HCT116 (cell line): ENCODE results near the gene ENPP3. TPM values are rescaled to one million over a fixed set of nuclear protein-coding genes. Genes with fewer than 3 reads are reported as not detected.

ENCODE experiments used
- ATAC-seq: fragments of 200-7000 bp; cut with Tn5 transposase; 2 replicates; pipeline ENCODE4 v1.9.1; 2020; ENCODE audit warnings: mild to moderate bottlenecking, moderate library complexity
- BruUV-seq: library from RNA; stranded (reverse); fragments of 400-500 nt; replicated peaks from 2 replicates; lab custom pipeline; 2021; lab: Mats Ljungman, UMichigan
- CTCF ChIA-PET: fragments of 300-600 bp; sonication (Branson Sonifier 250); formaldehyde crosslinking; loops from one replicate; lab custom pipeline; 2021; ENCODE audit warnings: antibody characterized with exemption; lab: Charles Lee
- POLR2A ChIA-PET: fragments of 300-600, 350-600 bp; sonication (Branson Sonifier 250); formaldehyde crosslinking; loops from one replicate; lab custom pipeline; 2021; ENCODE audit warnings: antibody characterized with exemption; lab: Charles Lee
- RAD21 ChIA-PET, 2 experiments: fragments of 300-600 bp; sonication (Branson Sonifier 250); formaldehyde crosslinking; loops; one replicate each; lab custom pipeline; 2023; ENCODE audit warnings: low total read pairs in 2 of 2; ENCODE audit not compliant: uncharacterized antibody in 2 of 2, unreplicated experiment in 2 of 2, low non-redundant PET in 1 of 2; lab: Charles Lee
- DNase-seq: peaks from one replicate; pipeline ENCODE4 v3.0.0-alpha.2; 2010; ENCODE audit warnings: low read depth, low spot score
- H2AFZ ChIP-seq: fragments of 200-600 bp; shearing (Covaris generic), sonication (generic); 2 replicates; pipeline ENCODE4 v1.6.1; 2017; ENCODE audit warnings: low read depth, mixed run types, mixed read lengths, antibody characterized with exemption, low read length; ENCODE audit not compliant: poor library complexity, severe bottlenecking
- H3K27ac ChIP-seq: 2 replicates; pipeline ENCODE4 v1.5.1; 2012; ENCODE audit warnings: low read depth, low read length
- H3K27me3 ChIP-seq: fragments of 200-600 bp; sonication (generic); 2 replicates; pipeline ENCODE4 v1.6.1; 2016; ENCODE audit warnings: mixed run types, low read length, mixed read lengths; ENCODE audit not compliant: insufficient read depth
- H3K36me3 ChIP-seq, 2 experiments: fragments of 200-500 bp in 1 of 2; fragments of 200-600 bp in 1 of 2; sonication (Bioruptor generic) in 1 of 2; sonication (generic) in 1 of 2; 2 replicates each; pipeline versions ENCODE4 v1.5.1 to v1.6.1; 2014 to 2016; ENCODE audit warnings: low read length in 2 of 2, inconsistent platforms in 1 of 2, mixed read lengths in 1 of 2, mixed run types in 1 of 2; ENCODE audit not compliant: insufficient read depth in 2 of 2, control insufficient read depth in 1 of 2
- H3K4me1 ChIP-seq, 2 experiments: fragments of 200-600 bp in 1 of 2; sonication (generic) in 1 of 2; 2 replicates each; pipeline versions ENCODE4 v1.5.1 to v1.6.1; 2012 to 2017; ENCODE audit warnings: low read length in 2 of 2, inconsistent platforms in 1 of 2, mild to moderate bottlenecking in 1 of 2, mixed read lengths in 1 of 2, mixed run types in 1 of 2, moderate library complexity in 1 of 2; ENCODE audit not compliant: insufficient read depth in 2 of 2, control insufficient read depth in 1 of 2
- H3K4me2 ChIP-seq: fragments of 200-600 bp; sonication (generic); 2 replicates; pipeline ENCODE4 v1.6.1; 2017; ENCODE audit warnings: mixed run types, low read length, mixed read lengths
- H3K4me3 ChIP-seq, 2 experiments: fragments of 200-600 bp in 1 of 2; sonication (generic) in 1 of 2; replicated peaks in 1 of 2; 2 replicates each; pipeline ENCODE4 v1.5.1; 2011 to 2016; ENCODE audit warnings: low read length in 2 of 2, control low read depth in 1 of 2, low read depth in 1 of 2, mild to moderate bottlenecking in 1 of 2, mixed read lengths in 1 of 2, mixed run types in 1 of 2
- H3K79me2 ChIP-seq: fragments of 200-600 bp; sonication (generic); 2 replicates; pipeline ENCODE4 v1.6.1; 2017; ENCODE audit warnings: mild to moderate bottlenecking, mixed run types, low read length, moderate library complexity, mixed read lengths; ENCODE audit not compliant: insufficient read depth
- H3K9ac ChIP-seq: fragments of 200-600 bp; sonication (generic); 2 replicates; pipeline ENCODE4 v1.6.1; 2016; ENCODE audit warnings: low read length, mixed read lengths
- H3K9me2 ChIP-seq: fragments of 200-600 bp; sonication (generic), shearing (Covaris generic); 2 replicates; pipeline ENCODE4 v1.6.1; 2017; ENCODE audit warnings: mixed run types, mild to moderate bottlenecking, moderate library complexity; ENCODE audit not compliant: insufficient read depth
- H3K9me3 ChIP-seq, 2 experiments: fragments of 200-500 bp in 1 of 2; fragments of 200-600 bp in 1 of 2; sonication (Bioruptor generic) in 1 of 2; sonication (generic) in 1 of 2; 2 replicates each; pipeline ENCODE4 v1.6.1; 2014 to 2017; ENCODE audit warnings: low read length in 2 of 2, mixed read lengths in 2 of 2, inconsistent platforms in 1 of 2, low read depth in 1 of 2, mild to moderate bottlenecking in 1 of 2, mixed run types in 1 of 2, moderate library complexity in 1 of 2; ENCODE audit not compliant: control insufficient read depth in 1 of 2, insufficient read depth in 1 of 2
- H4K20me1 ChIP-seq: fragments of 200-600 bp; sonication (generic), shearing (Covaris generic); 2 replicates; pipeline ENCODE4 v1.6.1; 2017; ENCODE audit warnings: mixed run types, mild to moderate bottlenecking, moderate library complexity; ENCODE audit not compliant: insufficient read depth
- CBX3 ChIP-seq: IDR thresholded peaks from 2 replicates; pipeline ENCODE4 v1.6.1; 2012; ENCODE audit warnings: low read depth
- EZH2 ChIP-seq: fragments of 200-600 bp; sonication (generic); IDR thresholded peaks from 2 replicates; pipeline ENCODE4 v1.6.1; 2017; ENCODE audit warnings: antibody characterized with exemption, mixed run types
- EZH2phosphoT487 ChIP-seq: fragments of 200-600 bp; IDR thresholded peaks from 2 replicates; pipeline ENCODE4 v1.6.1; 2018; ENCODE audit warnings: antibody characterized with exemption, borderline replicate concordance
- FOSL1 ChIP-seq: IDR thresholded peaks from 2 replicates; pipeline ENCODE4 v1.6.1; 2012; ENCODE audit warnings: low read depth
- POLR2A ChIP-seq: IDR thresholded peaks from 2 replicates; pipeline ENCODE4 v1.7.0; 2011; ENCODE audit warnings: borderline replicate concordance; ENCODE audit not compliant: insufficient read depth, insufficient read length; ENCODE audit errors: extremely low read depth
- POLR2AphosphoS5 ChIP-seq: IDR thresholded peaks from 2 replicates; pipeline ENCODE4 v1.6.1; 2011; ENCODE audit warnings: mild to moderate bottlenecking, low read depth, low read length, moderate library complexity
- RAD21 ChIP-seq: IDR thresholded peaks from 2 replicates; pipeline ENCODE4 v1.6.1; 2012; ENCODE audit warnings: low read depth, mild to moderate bottlenecking
- SP1 ChIP-seq: IDR thresholded peaks from 2 replicates; pipeline ENCODE4 v1.6.1; 2012; ENCODE audit warnings: low read depth
- TCF7L2 ChIP-seq: IDR thresholded peaks from 2 replicates; pipeline ENCODE4 v1.7.0; 2011; ENCODE audit warnings: borderline replicate concordance, inconsistent platforms; ENCODE audit not compliant: insufficient read depth, insufficient read length; ENCODE audit errors: extremely low read depth
- intact Hi-C: fragments of 100-400 bp; cut with micrococcal nuclease; formaldehyde crosslinking; loops from 2 replicates; pipeline ENCODE4 v1.10.0; 2022
- total RNA-seq: library from RNA; stranded (reverse); gene quantifications from one replicate; pipeline ENCODE4 v1.2.1, GENCODE V29; 2021; ENCODE audit not compliant: unreplicated experiment

Gene ENPP3
- total RNA-seq, 1 experiment from 2014 or later = 0.15 TPM

DNA sequence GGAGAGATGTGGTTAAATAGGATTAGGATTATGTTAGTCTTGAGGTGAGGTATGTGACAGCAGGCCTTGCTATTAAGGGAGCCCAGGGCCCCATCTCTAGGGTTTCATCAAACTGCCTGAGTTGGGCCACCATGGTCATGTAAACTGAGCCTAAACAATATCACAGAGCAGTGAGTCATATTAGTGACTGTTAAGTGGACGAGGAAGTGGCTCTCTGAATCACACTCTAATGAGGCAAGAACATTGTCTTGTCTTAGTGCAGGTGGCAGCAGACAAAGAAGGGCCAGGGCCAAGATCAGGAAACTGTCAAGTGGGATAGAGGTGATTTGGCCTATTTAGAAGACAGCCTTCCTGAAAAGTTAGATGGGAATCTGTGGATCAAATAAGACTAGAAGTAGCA lies 23.1 kb downstream of the ENPP3 start (continued):
- peak; percentile 90; the same call in 1 of the 2 replicates for TF ChIP-seq CBX3

DNA sequence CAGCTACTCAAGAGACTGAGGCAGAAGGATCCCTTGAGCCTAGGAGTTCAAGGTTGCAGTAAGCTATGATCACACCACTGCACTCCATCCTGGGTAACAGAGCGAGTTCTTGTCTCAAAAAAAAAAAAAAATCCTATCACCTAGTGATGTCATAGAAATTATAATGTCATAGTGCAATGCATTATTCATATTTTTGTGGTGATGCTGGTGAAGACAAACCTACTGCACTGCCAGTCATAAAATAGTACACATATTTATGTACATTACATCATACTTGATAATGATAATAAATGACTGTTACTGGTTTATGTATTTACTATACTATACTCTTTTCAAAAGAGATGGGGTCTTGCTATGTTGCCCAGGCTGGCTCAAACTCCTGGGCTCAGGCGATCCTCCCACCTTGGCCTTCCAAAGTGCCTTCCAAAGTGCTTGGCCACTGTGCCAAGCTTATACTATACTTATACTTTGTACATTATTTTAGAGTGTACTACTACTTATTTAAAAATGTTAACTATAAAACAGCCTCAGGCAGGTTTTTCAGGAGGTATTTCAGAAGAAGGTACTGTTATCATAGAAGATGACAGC lies 26.6 kb downstream of the ENPP3 start:
- BruUV-seq = no TSS peak
- Histone ChIP-seq H3K27ac (no peak overlapping the region), H3K4me2 (no peak overlapping the region), H3K36me3 (no peaks in the 10 kb centered on the region), H3K4me3 (no peak overlapping the region), H4K20me1 (no peaks in the 10 kb centered on the region), H3K9ac (no peak overlapping the region), H3K9me3 (no peaks in the 10 kb centered on the region), H3K27me3 (no peaks in the 10 kb centered on the region), H2AFZ (no peak overlapping the region), H3K4me1 (peaks cover 0 to 9% of the 10 kb centered on the region in 2 experiments; a peak in 2 of 4 replicates), H3K9me2 (no peaks in the 10 kb centered on the region), H3K79me2 (no peaks in the 10 kb centered on the region)
- intact Hi-C loops = no loop called here
- RAD21 ChIA-PET = no interaction called here
- CTCF ChIA-PET = no interaction called here
- TF ChIP-seq TCF7L2 = no peak
- no peak for TF ChIP-seq CBX3
- no peak for TF ChIP-seq RAD21
- TF ChIP-seq EZH2 = no peak
- POLR2A ChIA-PET = no interaction called here
- ATAC-seq (no peak), DNase-seq (no peak)

- Histone ChIP-seq H3K9me3 (no peaks in the 10 kb centered on the region), H3K9me2 (no peaks in the 10 kb centered on the region), H3K9ac (no peak overlapping the region), H3K4me1 (no peaks in the 10 kb centered on the region), H3K79me2 (no peaks in the 10 kb centered on the region), H3K27ac (no peak overlapping the region), H3K36me3 (no peaks in the 10 kb centered on the region), H4K20me1 (no peaks in the 10 kb centered on the region), H3K4me2 (no peak overlapping the region), H3K4me3 (no peak overlapping the region), H3K27me3 (no peaks in the 10 kb centered on the region), H2AFZ (no peak overlapping the region)
- intact Hi-C loops = no loop called here
- CTCF ChIA-PET = interaction anchor here (1.1 kb wide), 1 partner anchor 25 kb away, joined by 3 read pairs; no protein-coding TSS in a partner anchor
- POLR2A ChIA-PET = no interaction called here
- ATAC-seq (no peak), DNase-seq (no peak)
- RAD21 ChIA-PET = no interaction called here
- no TSS peak for BruUV-seq
- no peak for TF ChIP-seq EZH2phosphoT487
- no peak for TF ChIP-seq EZH2
- TF ChIP-seq SP1 = no peak
- no peak for TF ChIP-seq FOSL1
- TF ChIP-seq POLR2A = no peak
- TF ChIP-seq POLR2AphosphoS5 = no peak
- TF ChIP-seq TCF7L2 = no peak
These were observed 32.8 kb downstream of the ENPP3 start for GRCh38 chr6:131669891-131670290.
